Posterior cingulate gyrus (tissue), 11 donors: ENCODE data around the gene LUC7L.
"Not testable (repeated sequence)": the region's sequence is repeated elsewhere in the genome, so short reads cannot be mapped to it uniquely, and the experiment has no call there.

Experiments
- DNase-seq, 10 donors: peaks; one replicate each; pipeline versions ENCODE4 v3.0.0 to v3.0.0-alpha.2; 2020 to 2021; ENCODE audit warnings: mixed read lengths in 3 of 10
- intact Hi-C: fragments of 100-400 bp; cut with DNase I; formaldehyde crosslinking; loops from one replicate; pipeline ENCODE4 v1.15.1; 2023

The LUC7L gene, protein sequence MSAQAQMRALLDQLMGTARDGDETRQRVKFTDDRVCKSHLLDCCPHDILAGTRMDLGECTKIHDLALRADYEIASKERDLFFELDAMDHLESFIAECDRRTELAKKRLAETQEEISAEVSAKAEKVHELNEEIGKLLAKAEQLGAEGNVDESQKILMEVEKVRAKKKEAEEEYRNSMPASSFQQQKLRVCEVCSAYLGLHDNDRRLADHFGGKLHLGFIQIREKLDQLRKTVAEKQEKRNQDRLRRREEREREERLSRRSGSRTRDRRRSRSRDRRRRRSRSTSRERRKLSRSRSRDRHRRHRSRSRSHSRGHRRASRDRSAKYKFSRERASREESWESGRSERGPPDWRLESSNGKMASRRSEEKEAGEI

DNA sequence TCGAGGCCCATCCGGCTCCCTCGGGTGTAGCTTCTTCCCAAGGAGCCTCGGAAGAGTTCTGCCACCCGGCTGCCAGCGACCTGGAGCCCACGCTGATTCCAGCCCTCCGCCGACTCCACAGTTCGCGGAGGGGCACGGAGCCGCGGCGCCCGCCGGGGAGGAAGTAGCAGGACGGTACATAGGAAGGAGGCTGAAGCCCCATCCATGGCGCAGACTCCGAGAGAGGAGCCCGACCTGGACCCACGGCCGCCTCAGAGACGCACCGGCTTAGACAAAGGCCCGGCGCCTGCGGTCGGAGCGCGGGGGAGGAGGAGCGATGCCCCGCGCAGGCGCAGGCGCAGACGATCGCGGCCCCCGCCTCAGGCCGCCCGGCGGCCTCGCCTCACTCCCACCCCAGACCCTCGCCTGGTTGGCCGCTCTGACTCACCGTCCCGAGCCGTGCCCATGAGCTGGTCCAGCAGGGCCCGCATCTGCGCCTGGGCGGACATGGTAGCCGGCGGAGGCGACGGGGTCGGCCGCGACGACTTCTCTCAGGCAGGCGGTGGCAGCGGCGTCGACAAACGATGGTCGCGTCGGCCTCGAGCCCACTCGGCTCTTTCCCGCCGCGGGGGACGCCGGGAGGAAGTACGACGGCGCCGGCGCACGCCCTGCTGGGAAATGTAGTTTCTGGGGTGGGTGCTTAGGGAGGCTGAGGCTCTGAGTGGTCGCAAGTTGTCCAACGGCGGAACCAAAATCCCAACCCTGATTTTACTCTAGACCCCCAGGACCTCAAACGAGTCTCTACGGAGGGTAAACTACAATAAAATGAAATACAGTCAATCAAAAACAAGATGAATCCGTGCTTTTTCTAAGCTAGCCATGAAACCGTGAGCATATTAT is at the start of gene LUC7L:
TSS of gene LUC7L (minus strand) at position 598 of the 879 bp plus-strand sequence. CDS start at position 488, 110 bp downstream.
- DNase-seq = peak; percentile 85 to 98 (median 90)
- intact Hi-C loops = loop anchor here (5.0 kb wide), 1 partner anchor 123 kb away; the partner anchor contains the start of gene AXIN1

DNA sequence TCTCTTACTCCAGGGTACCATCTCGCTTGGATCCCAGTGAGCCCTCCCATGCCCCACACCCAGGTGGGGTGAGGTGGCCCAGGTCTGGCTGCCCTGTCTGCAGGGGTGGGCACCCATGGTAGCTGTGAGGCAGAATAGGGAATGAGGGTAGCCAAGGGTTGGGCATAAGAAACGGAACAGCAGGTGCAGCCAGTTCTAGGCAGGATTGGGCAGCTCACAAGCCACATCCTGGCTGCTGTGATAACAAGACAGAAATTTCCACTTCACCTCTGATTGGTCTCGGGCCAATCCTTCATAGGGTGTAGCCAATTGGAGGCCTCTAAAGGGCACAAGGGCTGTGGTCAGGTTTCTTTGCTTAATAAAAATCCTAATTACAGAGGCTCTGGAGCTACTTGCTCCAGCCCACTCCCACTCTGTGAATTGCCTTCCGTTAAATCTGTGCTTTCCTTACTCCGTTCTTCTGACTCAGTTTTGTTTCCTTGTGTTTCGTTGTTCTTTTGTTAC is 49.7 kb upstream of the LUC7L start:
- DNase-seq = no peak
- intact Hi-C loops = no loop called here

DNA sequence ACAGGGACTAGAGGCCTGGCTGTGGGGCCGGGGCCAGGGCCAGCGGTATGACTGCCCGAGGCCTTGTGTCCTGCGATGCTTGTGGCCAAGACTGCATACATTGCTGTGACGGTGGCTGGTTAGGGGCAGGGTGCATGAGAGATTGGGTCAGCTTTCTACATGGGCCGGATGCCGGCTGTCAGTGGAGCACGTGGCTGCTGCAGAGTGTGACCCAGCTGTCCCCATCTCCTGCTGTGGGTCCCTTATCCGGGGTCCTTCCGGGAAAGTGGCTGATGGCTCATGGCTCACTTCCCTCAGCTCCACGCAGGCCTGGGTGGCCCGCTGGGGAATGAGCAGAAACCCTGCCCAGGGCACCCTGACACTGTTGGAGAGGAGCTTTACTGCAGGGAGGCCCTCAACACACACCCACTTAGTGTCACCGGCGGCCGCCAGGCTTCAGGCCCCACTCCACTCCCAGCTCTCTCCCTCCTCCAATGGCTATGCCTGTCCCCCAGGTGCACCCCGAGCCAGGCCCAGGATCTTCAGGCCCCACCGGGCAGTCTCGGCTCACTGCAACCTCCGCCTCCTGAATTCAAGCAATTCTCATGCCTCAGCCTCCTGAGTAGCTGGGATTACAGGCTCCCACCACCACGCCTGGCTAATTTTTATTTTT is 47.3 kb upstream of the LUC7L start:
- DNase-seq = peak in 2 of 10 donors; percentile 66 to 80
- intact Hi-C loops = no loop called here

DNA sequence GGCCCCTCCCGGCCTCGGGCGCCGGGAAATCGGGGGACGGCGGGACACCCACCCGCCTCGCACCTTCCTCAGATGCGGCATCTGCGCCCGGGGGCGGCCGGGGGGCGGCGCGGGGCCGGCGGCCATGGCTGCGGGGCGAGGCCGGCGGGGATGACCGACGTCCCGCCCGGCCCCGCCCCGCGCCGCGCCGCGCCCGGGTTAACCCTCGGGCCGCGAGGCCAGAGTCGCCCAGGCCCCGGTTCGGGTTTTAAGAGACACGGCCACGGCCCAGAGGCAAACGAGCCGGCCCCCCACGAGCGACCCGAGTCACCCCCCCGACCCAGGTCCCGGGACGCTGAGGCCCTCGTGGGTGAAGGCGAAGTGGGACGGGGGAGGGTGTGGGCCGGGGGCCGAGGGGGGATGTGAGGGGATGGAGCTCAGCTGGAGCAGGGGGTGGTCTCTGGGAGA is 46.6 kb upstream of the LUC7L start, which contains the start of gene RGS11:
TSS of gene RGS11 (minus strand) at position 159 of the 447 bp plus-strand sequence. CDS start at position 126, 33 bp downstream.
- intact Hi-C loops = no loop called here
- peak in 1 of 10 donors; percentile 75 for DNase-seq

DNA sequence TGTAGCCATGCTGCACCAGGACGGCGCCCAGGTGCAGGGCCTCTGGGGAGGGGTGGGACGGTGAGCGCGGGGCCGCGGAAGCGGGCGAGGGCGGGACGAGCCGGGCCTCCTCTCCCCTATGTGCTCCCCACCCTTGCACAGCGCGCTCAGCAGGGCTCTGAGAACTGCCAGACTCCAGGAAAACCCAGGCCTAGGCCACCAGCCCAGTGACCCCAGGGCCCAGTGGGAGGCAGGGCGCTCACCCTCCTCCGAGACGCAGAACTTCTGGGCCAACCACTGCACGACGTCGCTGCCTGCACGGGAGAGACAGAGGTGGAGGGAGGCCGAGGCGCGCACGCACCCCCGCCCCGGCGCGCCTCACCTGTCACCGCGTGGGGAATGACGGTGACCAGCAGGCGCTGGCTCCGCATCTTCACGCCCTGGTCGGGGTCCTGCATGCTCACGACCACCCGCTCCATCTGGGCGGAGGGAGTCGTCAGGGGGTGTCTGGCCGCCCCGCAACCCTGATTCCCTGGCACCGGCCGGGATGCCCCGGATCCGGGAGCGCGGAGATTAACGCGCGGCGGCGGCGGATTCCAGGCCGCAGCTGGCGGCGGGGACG is 45.9 kb upstream of the LUC7L start:
- intact Hi-C loops = no loop called here
- DNase-seq = peak in 3 of 10 donors; percentile 81 to 88 (median 87)

DNA sequence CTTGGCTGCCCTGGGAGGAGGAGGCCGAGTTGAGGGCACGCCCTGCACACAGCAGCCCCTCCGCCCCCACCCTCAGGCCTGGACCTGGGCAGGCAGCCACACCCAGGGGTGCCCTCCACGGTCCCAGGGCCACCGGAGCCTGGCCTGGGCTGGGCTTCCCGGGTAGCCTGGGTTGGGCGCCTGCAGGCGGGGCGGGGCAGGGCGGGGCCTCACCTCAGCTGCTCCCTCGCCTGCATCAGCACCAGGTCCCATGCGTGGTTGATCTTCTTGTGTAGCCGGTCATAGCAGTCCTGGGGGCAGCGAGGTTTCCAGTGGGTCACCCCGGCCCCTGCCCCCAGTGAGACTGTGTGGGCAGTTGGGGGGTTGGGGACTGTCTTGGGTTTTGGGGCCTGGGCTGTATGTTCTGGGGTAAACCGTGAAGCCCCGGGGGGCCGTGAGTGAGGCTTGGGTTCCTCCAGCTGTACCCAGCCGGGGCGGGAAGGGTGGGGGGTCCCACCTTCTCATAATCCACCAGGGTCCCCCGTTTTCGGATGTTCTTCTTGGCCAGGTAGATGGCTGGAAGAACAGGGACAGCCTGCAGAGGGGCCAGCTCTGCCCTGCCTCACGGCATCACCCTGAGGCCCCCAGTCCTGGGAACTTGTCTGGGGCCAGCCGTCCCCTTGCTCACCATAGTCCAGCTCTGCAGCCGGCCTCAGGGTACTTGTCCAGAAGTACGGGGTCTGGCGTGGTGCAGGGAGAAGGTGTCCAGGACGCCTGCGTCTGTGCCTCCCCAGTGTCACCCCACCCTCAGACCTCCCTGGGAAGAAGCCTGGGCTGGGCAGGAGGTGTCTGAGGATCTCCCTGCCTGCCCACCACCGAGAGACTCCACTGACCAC is 44.5 kb upstream of the LUC7L start:
- intact Hi-C loops = no loop called here
- DNase-seq = no peak

DNA sequence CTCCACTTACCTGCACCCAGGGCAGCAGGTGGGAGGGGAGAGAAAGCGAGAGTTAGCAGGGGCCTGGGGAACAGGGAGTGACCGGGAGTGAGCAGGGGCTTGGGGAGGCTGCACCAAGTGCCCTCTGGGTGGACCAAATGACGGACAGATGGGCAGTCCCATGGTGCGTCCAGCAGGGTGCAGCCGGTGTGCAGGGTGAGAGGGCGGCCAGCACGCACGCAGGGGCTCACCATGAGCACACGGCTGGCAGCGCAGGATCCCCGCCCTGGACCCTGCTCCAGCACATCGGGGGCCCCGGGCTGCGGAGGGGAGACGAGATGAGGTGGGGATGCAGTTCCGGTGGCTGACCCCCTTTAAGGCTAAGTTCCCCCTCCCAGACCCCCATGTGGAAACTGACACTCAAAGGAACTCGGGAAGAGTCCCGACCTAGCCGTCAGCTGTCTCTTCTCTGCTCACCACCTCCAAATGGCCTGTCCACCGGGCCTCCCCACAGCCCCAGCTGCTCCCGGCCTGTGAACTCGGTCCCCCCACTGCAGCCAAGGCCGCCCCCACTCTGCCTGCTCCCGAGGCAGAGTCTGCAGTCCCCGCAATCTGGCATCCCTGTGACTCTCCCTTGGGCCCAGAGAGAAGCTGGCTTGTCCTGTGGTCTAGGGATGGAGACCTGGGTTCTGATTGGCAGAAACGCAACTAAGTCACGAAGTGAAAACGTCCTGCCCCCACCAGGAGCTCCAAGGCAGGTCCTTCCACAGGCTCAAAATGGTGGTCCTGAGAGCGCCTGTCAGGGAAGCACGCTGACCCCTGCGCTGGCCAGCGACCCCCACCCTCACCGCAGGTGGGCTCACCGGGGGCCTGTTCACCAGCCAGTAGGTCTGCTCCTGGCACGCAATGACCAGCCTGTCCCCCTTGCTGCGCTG is 43.6 kb upstream of the LUC7L start:
- DNase-seq = no peak
- intact Hi-C loops = no loop called here

DNA sequence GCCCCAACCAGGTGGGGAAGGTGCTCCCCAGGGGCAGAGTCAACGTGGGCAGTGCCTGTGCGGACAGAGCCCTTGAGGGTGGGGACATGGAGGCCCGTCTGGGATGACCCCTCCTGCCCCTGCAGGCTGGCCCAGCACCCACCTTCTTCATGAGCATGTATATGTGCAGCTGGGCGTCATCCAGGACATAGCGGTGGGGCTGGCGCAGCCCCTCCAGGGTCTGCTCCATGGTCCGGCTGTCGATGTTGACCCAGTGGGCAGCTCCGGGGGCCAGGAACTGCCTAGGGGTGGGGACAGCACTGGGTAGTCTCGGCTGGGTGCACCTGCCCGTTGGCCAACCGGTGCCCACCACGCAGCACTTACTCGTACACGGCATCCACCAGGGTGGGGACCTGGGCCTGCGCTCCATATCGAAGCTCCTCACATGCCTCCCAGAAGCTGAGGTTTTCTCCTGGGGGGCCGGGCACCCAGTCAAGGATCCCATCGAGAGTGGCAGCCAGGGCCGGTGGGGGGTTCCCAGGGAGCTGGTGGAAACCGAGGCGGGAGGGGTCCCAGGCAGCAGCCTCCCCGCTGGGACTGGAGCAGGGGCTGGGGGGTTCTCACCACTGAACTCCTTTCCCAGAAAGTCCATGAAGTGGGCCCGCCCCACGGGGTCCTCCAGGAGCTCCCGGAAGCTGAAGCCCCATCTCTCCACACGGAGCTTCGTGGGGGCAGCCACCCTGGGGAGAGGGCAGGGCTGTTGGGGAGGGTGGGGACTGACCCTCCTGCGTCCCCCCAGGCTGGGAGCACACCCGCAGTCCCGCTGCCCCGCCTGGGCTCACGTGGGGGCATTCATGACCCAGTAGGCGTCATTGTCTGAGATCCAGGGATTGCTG is 41.4 kb upstream of the LUC7L start:
- peak in 1 of 10 donors; percentile 71 for DNase-seq

DNA sequence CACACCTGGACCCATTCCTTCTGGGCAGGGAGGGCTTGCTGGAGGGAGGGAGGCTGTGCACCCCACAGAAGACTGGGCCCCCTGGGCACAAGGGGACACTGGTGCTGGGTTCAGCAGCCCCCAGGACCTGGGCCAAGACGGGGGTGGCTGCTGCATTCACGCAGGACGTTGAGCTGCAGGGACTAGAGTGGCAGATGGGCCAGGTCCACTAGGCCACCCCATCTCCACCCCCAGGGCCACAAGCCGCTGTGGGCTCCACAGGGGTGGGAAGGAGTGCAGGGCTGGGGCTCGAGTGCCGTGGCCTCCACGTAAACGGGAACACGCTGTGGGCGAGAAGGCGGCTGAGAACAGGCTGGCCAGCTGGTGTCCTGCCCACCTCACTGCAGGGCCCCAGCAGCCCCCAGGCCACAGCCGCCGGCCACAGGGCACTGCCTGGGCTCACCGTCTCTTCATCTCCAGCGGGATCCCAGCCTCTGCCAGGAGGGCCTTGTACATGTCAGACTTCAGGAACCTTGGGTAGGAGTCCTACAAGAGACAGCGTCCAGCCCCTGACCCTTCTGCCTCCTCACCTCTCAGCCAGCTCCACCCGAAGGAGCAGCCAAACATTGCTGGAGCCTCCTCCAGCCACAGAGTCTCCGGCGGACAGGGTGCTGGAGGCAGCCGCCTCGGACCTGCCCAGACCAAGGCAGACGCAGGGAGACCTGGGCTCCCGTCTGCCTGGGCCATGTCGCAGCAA is 40.0 kb upstream of the LUC7L start:
- peak in 1 of 10 donors; percentile 75 for DNase-seq
- intact Hi-C loops = no loop called here

More for the DNA sequence above, 41.4 kb upstream of the LUC7L start:
- intact Hi-C loops = no loop called here

DNA sequence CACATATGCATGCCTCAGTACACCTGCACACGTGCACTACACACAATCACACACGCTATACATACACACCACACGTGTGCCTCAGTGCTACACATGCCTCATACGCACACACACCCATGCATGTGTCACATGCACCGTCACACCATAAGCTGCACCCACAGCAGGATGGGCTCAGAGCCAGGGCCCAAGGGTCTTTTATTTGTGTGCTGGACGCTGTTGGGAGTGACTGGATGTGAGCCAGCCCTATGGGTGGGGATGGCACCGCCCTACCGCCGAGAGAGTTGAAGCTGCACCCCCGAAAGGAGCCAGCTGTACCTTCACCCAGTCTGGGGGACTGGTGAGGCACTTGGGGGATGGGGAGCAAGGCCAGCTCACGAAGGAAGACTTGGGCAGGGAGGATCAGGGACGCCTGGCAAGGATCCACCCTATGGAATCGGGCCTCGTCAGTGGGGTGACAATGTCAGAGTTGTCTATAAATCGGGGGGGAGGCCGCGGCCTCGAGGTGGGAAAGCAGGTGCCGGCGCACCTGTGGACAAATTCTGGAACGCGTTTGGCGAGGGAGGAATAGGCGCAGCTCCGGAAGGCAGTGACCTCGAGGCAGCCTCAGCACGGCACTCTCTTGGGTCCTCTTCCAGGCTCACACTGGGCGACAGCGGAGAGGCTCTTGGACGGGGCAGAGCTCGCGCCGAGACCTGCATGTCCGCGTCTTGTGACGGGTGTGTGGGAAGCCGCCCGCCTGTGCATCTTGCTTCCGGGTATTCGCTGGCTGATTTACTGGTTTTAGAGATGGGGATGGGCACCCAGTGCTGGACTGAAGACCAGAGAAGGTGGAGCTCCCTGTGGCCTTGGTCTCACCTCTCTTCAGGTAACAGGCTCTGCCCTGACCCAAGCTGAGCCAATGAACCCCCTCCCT is 39.1 kb upstream of the LUC7L start:
- peak in 2 of 10 donors; percentile 77 to 87 for DNase-seq
- intact Hi-C loops = no loop called here

DNA sequence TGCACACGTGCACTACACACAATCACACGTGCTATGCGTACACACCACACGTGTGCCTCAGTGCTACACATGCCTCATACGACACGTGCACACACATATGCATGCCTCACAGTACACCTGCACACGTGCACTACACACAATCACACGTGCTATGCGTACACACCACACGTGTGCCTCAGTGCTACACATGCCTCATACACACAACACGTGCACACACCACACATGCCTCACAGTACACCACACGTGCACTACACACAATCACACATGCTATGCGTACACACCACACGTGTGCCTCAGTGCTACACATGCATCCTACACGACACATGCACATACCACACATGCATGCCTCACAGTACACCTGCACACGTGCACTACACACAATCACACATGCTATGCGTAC is 38.3 kb upstream of the LUC7L start:
- DNase-seq, intact Hi-C loops: not testable (repeated sequence)

DNA sequence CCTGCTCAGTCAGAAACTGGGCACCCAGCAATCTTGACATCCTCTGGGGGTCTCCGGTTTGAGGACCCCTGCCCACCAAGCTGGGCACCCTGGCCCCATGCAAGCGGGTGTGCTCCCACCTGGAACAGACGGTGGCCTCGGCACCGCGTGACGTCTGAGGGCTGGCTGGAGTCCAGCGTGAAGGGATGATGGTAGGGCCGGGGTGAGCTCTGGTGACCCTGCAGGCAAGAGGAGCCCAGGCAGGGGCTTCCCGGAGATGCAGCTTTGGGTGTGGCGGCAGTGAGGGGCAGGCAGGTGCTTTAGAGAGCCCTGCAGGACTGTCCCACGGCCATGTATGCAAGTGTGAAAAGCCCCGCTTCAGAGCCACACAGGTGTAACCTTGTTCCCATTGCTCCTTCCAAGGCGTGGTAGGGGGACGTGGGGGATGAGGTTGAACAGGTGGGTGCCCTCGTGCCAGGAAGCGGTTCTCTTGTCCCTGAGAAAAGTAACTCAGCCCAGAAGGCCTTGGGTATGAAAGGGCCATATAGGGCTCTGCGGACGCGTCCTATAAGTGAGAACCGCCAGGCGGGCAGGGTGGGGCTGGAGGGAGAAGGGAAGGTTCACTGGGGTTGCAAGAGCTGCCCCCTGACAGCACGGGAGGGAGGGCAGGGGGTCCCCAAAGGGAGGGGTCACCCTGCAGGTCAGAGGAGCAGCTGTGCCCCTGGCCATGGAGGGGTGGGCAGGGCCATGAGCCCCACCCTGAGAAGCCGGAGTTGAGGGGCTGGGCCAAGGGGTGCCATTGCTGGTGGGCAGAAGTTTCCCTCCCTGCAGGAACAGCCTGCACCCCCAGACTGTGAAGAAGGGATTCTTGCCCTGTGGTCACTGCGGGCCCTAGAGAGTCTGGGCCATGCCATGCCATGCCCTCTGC is 37.3 kb upstream of the LUC7L start:
- DNase-seq = peak in 1 of 10 donors; percentile 78
- intact Hi-C loops = no loop called here

DNA sequence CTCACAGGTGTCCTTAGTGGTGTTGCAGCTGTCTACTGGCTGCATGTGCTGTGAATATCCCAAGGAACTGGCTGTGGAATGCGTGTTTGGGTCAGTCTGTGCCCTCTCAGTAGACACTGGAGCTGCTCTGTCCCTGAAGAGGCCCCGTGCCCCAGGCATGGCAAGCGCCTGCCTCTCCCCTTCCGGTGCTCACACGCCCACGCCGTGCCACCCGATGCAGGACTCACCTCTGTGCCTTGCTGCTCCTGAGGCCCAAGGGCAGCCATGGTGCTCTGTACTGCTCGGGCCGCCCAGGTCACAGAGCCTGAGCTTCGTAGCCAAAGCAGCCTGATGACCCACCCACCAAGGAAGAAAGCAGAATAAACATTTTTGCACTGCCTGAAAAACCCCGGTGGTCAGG is 36.5 kb upstream of the LUC7L start:
- no peak for DNase-seq
- intact Hi-C loops = no loop called here

DNA sequence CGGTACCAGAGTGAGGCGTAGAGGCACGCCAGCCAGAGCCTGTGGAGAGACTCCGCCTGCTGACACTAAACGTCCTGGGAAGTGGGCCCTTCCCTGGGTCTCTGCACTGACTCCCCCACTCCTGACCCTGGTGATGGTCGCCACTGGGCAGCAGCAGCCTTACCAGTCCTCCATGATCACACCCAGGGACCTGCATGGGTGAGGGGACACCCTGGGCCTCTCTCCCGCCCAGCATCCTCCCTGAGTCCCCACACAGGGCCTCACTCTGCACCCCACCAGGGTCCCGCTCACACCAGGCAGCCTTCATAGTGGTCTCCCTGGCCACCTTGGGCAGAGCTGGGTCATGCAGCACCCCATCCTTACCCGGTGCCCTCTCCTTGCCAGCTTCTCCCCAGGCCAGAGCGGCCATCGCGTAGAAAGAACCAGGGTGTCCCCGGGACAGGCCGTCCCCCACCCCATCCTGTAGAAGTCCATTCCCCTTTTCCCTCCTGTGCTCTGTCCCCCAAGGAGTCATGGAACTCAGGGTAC is 35.8 kb upstream of the LUC7L start:
- intact Hi-C loops = no loop called here
- DNase-seq = peak in 1 of 10 donors; percentile 79
